T-helper 17 cell (primary cell): ENCODE measurements around the gene ANKS1A. TPM values are rescaled to one million over a fixed set of nuclear protein-coding genes. Genes with fewer than 3 reads are reported as not detected.

ENCODE experiments used
- ATAC-seq: fragments of 150-1000 bp; cut with Tn5 transposase; 2 replicates; pipeline ENCODE4 v1.10.0; 2021; ENCODE audit warnings: mild to moderate bottlenecking, moderate library complexity
- DNase-seq, 3 donors: peaks; one replicate each; pipeline versions ENCODE4 v3.0.0 to v3.0.0-alpha.2; 2020 to 2021
- H3K9me3 ChIP-seq: one replicate; pipeline ENCODE4 v1.7.0; 2013; ENCODE audit warnings: low read length, mild to moderate bottlenecking; ENCODE audit not compliant: control insufficient read depth, poor library complexity, severe bottlenecking
- H3K27ac Mint-ChIP-seq: one replicate; pipeline ENCODE4 v1.8.0; 2022; ENCODE audit warnings: mild to moderate bottlenecking, moderate library complexity, mixed read lengths
- H3K27me3 Mint-ChIP-seq: one replicate; pipeline ENCODE4 v1.8.0; 2022; ENCODE audit warnings: mixed read lengths
- H3K36me3 Mint-ChIP-seq: one replicate; pipeline ENCODE4 v1.8.0; 2022; ENCODE audit warnings: low read depth, mixed read lengths
- H3K4me1 Mint-ChIP-seq: one replicate; pipeline ENCODE4 v1.8.0; 2022; ENCODE audit warnings: mild to moderate bottlenecking, mixed read lengths
- H3K4me3 Mint-ChIP-seq: one replicate; pipeline ENCODE4 v1.8.0; 2022; ENCODE audit warnings: mild to moderate bottlenecking, moderate library complexity, mixed read lengths
- total RNA-seq, 4 donors: library from RNA in 2 of 4; stranded (reverse) in 2 of 4; gene quantifications; one replicate each; pipeline ENCODE4 v1.2.3 and lab custom pipeline; 2022 to 2026

The ANKS1A gene
- total RNA-seq, 2 donors from 2014 or later = 9.6 to 10.0 TPM

DNA sequence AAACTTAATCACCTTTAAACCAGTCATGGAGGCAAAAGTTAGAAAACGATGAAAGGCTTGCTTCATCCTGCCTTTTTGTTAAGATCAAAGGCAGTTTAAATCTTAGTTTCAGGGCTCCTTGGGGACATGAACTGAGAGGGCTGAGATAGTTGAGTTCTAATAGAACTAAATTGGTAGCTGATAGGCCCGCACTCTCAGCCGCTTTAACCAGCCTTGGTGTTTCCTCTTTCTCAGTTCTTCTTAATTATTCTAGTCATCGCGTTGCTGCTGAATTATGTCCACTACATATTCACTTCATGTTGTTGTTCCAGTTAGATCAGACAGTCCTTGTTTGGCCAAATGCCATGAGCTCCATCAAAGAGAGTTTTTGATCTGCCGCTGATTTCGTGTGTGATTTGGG, 72.5 kb downstream of the ANKS1A start:
- ATAC-seq (no peak), DNase-seq (no peak)
- H3K9me3 ChIP-seq = no peaks in the 10 kb centered on the region
- Mint-ChIP-seq H3K27me3 (no peaks in the 10 kb centered on the region), H3K4me3 (no peak overlapping the region), H3K36me3 (peaks cover 3% of the 10 kb centered on the region), H3K4me1 (peaks cover 9% of the 10 kb centered on the region), H3K27ac (no peak overlapping the region)

DNA sequence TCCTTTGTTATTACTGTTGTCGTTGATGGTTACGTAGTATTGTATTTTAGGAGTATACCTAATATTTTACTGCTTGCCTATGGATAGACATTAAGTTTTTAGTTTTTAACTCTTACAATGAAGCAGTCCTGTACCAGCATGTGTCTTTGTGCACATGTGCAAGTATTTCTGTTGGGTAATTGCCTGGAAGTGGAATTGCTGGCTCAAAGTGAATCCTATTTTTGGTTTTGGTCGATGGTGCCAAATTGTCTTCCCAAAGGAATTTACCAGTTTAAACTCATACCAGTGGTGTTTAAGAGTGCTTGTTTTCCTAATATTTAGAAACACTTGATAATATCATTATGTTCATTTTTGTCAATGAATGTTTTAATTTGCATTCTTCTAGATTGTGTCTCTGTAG, 75.5 kb downstream of the ANKS1A start:
- Mint-ChIP-seq H3K4me3 (no peak overlapping the region), H3K4me1 (peaks cover 5% of the 10 kb centered on the region), H3K27ac (no peak overlapping the region), H3K36me3 (peaks cover 5% of the 10 kb centered on the region), H3K27me3 (no peaks in the 10 kb centered on the region)
- DNase-seq = no peak
- no peak for ATAC-seq
- H3K9me3 ChIP-seq = no peaks in the 10 kb centered on the region

DNA sequence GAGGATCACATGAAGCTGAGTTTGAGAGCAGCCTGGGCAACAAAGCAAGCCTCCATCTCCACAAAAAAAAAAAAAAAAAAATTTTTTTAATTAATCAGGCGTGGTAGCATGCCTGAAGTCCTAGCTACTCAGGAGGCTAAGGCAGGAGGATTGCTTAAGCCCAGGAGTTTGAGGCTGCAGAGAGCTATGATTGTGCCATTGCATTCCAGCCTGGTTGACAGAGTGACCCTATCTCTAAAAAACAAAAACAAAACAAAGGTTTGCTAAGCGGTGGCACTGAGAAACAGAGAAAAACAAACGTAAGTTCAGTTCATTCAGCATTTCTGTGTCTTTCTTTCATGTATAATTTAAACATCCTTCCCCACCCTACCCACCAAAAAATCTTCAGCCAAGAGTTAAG, 78.4 kb downstream of the ANKS1A start:
- DNase-seq = no peak
- ATAC-seq = no peak

DNA sequence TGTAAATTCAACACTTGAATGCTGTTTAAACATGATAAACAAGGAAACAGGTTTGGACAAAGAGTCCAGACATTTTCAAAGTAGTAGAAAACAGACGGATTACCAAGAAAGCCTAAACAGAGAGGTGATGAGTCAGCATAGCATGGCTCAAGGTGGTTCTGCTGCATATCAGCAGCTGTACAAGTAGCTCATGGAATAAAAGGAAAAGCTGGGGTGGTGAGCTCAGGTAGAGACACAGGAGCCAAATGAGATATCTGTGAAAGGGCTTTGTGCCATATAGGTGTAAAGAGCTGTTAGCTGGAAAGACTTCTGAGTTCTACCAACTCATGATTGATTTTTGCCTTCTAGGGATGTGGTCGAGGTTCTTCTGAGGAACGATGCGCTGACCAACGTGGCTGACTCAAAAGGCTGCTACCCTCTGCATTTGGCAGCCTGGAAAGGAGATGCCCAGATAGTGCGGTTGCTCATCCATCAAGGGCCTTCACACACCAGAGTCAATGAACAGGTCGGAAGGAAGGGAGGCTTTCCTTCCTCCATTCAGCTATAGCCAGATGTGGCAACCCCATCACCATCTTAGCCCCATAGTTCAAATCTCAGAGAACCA, 80.7 kb downstream of the ANKS1A start:
- ATAC-seq (no peak), DNase-seq (no peak)
- Mint-ChIP-seq H3K27ac (no peak overlapping the region), H3K36me3 (peaks cover 8% of the 10 kb centered on the region), H3K4me1 (peaks cover 2% of the 10 kb centered on the region), H3K27me3 (no peaks in the 10 kb centered on the region), H3K4me3 (no peak overlapping the region)
- H3K9me3 ChIP-seq = no peaks in the 10 kb centered on the region

More for the DNA sequence above, 78.4 kb downstream of the ANKS1A start:
- Mint-ChIP-seq H3K27ac (no peak overlapping the region), H3K27me3 (no peaks in the 10 kb centered on the region), H3K4me3 (no peak overlapping the region), H3K4me1 (peaks cover 2% of the 10 kb centered on the region), H3K36me3 (peaks cover 11% of the 10 kb centered on the region)
- no peaks in the 10 kb centered on the region for H3K9me3 ChIP-seq

DNA sequence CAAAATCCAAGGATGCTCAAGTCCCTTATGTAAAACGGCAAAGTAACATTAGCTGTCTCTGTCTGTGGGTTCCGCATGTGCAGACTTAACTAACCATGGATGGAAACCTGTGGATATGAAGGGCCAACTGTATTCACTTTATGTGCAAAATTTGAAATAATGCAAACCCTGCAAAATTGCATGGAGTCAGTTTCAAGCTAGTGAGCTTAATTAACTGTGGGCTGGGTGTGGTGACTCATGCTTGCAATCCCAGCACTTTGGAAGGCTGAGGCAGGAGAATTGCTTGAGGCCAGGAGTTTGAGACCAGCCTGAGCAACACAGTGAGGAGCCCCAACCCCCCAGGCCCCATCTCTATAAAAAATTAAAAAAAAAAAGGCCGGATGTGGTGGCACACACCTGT, 81.4 kb downstream of the ANKS1A start:
- no peak for DNase-seq

DNA sequence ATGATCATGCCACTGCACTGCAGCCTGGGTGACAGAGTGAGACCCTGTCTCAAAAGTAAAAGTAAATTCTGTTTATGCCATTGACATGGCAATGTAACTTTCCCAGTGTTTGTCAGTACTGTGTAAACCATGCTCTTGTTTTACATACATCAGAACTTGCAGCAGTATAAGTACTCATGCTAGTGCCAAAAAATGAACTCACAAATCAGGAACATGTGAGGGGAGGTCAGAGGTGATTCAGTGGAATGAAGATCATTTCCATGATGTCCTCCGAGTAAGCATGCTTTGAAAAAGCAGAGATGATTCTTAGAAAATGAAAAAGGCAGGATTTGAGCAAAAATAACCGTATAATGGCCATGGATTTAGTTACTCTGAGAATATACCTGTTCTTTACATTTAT, 81.9 kb downstream of the ANKS1A start:
- Mint-ChIP-seq H3K27ac (no peak overlapping the region), H3K27me3 (no peaks in the 10 kb centered on the region), H3K4me1 (no peaks in the 10 kb centered on the region), H3K36me3 (peaks cover 8% of the 10 kb centered on the region), H3K4me3 (no peak overlapping the region)
- DNase-seq = no peak
- no peak for ATAC-seq
- H3K9me3 ChIP-seq = no peaks in the 10 kb centered on the region

More for the DNA sequence above, 81.4 kb downstream of the ANKS1A start:
- no peaks in the 10 kb centered on the region for H3K27me3 Mint-ChIP-seq
- H3K27ac Mint-ChIP-seq = no peak overlapping the region
- ATAC-seq = no peak
- H3K36me3 Mint-ChIP-seq = peaks cover 8% of the 10 kb centered on the region
- H3K9me3 ChIP-seq = no peaks in the 10 kb centered on the region
- no peak overlapping the region for H3K4me3 Mint-ChIP-seq
- no peaks in the 10 kb centered on the region for H3K4me1 Mint-ChIP-seq

DNA sequence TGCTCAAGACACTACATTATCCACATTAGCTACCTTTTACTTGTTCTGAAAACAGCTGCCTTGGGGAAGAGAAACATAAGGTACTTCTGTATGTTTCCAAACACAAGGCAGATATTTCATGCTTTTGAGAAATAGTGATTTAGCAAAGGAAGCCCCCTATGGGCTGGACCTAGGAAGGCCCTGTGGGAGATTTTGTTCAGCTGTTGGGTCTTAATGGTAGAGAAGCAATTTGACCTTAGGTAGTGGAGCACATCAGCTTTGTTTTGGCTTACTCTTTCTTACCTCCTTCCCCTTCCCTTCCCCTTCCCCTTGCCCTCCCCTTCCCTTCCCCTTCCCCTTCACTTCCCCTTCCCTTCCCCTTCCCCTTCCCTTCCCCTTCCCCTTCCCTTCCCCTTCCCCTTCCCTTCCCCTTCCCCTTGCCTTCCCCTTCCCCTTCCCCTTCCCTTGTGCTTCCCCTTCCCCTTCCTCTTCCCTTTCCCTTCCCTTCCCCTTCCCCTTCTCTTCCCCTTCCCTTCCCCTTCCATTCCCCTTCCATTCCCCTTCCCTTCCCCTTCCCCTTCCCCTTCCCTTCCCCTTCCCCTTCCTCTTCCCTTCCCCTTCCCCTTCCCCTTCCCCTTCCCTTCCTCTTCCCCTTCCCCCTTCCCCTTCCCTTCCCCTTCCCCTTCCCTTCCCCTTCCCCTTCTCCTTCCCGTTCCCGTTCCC, 84.6 kb downstream of the ANKS1A start:
- H3K27ac Mint-ChIP-seq = no peak overlapping the region
- H3K4me1 Mint-ChIP-seq = peaks cover 3% of the 10 kb centered on the region
- no peaks in the 10 kb centered on the region for H3K27me3 Mint-ChIP-seq
- no peaks in the 10 kb centered on the region for H3K9me3 ChIP-seq
- no peak for DNase-seq
- no peak for ATAC-seq
- no peak overlapping the region for H3K4me3 Mint-ChIP-seq
- H3K36me3 Mint-ChIP-seq = peaks cover 5% of the 10 kb centered on the region

DNA sequence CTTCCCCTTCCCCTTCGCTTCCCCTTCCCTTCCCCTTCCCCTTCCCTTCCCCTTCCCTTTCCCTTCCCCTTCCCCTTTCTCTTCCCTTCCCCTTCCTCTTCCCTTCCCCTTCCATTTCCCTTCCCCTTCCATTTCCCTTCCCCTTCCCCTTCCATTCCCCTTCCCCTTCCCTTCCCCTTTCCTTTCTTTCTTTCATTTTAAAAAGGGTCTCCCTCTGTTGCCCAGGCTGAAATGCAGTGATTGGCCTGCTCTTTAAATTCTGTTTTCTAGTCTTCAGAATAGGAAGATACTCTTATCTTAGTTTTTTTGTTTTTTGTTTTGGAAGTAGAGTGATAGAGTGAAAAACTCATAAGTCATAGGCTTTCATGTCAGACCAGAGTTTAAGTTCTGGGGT, 85.2 kb downstream of the ANKS1A start:
- DNase-seq (no peak), ATAC-seq (no peak)
- no peaks in the 10 kb centered on the region for H3K9me3 ChIP-seq
- H3K4me3 Mint-ChIP-seq = no peak overlapping the region
- H3K27ac Mint-ChIP-seq = no peak overlapping the region
- peaks cover 5% of the 10 kb centered on the region for H3K36me3 Mint-ChIP-seq
- peaks cover 3% of the 10 kb centered on the region for H3K4me1 Mint-ChIP-seq
- H3K27me3 Mint-ChIP-seq = no peaks in the 10 kb centered on the region

DNA sequence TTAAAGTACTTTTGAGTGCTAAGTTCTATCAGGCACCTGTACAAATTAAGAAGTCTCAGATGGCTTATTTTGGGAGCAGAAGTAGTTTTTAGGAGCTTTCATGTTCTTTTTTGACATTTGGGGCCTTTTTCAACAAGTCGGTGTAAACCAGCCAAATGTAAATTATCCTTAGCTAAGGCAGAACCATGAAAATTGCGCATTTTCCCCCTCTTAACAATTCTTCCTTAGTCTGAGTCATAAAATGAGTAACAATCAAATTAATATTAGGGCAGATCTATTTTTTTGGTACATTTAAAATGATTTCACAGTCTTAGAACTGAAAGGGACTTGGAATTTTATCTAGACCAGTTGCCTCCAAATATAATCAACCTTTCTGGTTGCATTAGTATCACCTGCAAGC, 87.2 kb downstream of the ANKS1A start:
- peaks cover 3% of the 10 kb centered on the region for H3K4me1 Mint-ChIP-seq
- H3K27me3 Mint-ChIP-seq = no peaks in the 10 kb centered on the region
- H3K4me3 Mint-ChIP-seq = no peak overlapping the region
- no peak for DNase-seq
- ATAC-seq = no peak
- H3K27ac Mint-ChIP-seq = no peak overlapping the region
- no peaks in the 10 kb centered on the region for H3K36me3 Mint-ChIP-seq
- no peaks in the 10 kb centered on the region for H3K9me3 ChIP-seq

DNA sequence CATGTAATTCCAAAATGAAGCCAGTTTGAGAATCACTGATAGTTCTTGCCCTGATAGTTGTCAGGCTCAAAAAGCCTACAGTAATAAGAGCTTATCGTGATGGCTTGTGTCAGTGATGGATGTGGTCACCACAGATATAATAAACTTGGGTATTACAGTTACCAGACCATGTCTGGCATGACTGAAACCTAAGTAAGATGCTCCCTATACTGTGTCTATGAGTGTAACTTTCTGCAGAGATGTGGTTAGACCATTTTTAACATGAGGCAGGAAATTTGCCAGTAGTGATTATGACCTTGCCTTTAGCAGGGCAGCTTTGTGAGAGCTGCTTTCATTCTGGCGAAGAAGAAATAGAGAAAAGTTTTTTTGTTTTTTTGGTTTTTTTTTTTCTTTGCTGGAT, 90.2 kb downstream of the ANKS1A start:
- no peaks in the 10 kb centered on the region for H3K36me3 Mint-ChIP-seq
- H3K4me3 Mint-ChIP-seq = no peak overlapping the region
- no peak overlapping the region for H3K27ac Mint-ChIP-seq
- no peaks in the 10 kb centered on the region for H3K9me3 ChIP-seq
- H3K4me1 Mint-ChIP-seq = peaks cover 4% of the 10 kb centered on the region
- DNase-seq (no peak), ATAC-seq (no peak)
- H3K27me3 Mint-ChIP-seq = no peaks in the 10 kb centered on the region

DNA sequence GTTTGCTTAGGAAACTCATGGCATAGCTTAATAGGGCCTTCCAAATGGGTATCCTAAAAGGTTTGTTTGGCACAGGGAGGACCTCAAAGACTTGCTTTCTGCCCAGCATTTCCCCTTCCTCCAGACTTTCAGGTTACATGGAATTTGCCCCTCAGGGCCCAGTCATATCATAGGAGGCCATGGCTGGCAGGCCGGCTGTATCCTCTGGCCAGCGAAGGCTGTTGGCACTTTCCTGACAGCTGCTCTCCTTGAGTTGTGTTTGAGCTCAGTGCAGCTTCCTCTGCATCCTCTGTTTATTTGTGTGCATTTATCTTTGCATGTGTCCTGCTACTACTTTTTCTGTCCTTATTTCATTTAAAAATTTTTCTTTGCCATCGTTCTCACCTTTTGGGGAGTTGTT, 90.9 kb downstream of the ANKS1A start:
- ATAC-seq = no peak
- Mint-ChIP-seq H3K27me3 (no peaks in the 10 kb centered on the region), H3K36me3 (no peaks in the 10 kb centered on the region), H3K4me1 (peaks cover 4% of the 10 kb centered on the region), H3K4me3 (no peak overlapping the region), H3K27ac (no peak overlapping the region)
- H3K9me3 ChIP-seq = no peaks in the 10 kb centered on the region
- no peak for DNase-seq

DNA sequence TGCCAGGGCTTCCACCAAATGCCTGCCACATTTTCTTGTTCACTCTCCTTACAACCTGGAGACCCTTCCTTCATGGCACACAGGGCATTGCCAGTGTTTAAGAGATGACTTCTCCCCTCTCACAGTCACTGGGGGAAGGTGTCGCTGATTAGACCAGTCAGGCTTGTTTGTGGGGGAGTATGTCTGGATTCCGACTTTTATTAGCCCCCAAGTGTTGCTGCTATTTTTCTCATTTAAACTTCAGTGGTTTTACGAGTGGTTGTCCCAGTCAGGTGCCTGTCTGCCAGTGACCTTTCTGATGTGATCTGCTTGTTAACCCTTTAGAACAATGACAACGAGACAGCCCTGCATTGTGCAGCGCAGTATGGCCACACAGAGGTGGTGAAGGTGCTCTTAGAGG, 92.3 kb downstream of the ANKS1A start:
- H3K4me3 Mint-ChIP-seq = no peak overlapping the region
- no peaks in the 10 kb centered on the region for H3K27me3 Mint-ChIP-seq
- no peak overlapping the region for H3K27ac Mint-ChIP-seq
- no peak for DNase-seq
- no peak for ATAC-seq
- H3K36me3 Mint-ChIP-seq = no peaks in the 10 kb centered on the region
- peaks cover 4% of the 10 kb centered on the region for H3K4me1 Mint-ChIP-seq
- H3K9me3 ChIP-seq = no peaks in the 10 kb centered on the region

DNA sequence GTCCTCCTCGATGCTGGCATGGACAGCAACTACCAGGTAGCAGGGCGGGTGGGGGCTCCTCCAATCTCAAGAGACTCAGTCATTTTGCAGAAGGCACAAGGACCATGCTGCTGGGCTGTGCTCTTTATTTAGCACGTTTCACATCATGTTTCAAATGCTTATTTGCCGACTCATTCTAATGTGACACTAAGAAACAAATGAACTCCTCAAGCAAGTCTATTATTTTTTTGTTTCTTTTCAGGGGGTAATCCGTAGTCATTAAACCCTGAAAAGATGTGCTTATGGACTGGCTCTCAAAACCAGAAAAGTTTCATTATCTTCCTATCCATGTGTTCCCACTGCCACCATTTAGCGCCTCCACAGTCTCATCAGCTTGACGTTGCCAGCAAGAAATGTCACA, 92.9 kb downstream of the ANKS1A start:
- H3K27ac Mint-ChIP-seq = no peak overlapping the region
- H3K4me1 Mint-ChIP-seq = peaks cover 6% of the 10 kb centered on the region
- H3K4me3 Mint-ChIP-seq = no peak overlapping the region
- DNase-seq = no peak
- no peaks in the 10 kb centered on the region for H3K27me3 Mint-ChIP-seq
- no peaks in the 10 kb centered on the region for H3K9me3 ChIP-seq
- ATAC-seq = no peak
- no peaks in the 10 kb centered on the region for H3K36me3 Mint-ChIP-seq

DNA sequence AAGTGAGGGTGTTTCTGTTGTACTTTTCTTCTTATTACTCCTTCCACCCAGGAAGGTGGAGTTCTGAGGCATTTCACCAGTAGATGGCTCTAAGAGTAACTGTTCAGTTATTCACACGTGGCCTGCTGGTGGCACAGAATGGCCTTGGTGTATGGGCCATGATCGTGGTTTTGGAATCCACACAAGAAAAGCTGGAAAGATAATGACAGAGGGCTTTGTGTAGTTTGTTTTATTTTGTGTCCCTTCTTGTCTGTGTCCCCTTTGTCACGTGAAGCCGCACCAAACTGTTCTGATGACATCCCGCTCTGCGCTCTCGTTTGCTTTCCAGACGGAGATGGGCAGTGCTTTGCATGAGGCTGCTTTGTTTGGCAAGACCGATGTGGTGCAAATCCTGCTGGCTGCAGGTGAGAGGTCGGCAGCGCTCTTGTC, 93.4 kb downstream of the ANKS1A start:
- Mint-ChIP-seq H3K4me1 (peaks cover 6% of the 10 kb centered on the region), H3K36me3 (no peaks in the 10 kb centered on the region), H3K27me3 (no peaks in the 10 kb centered on the region), H3K27ac (no peak overlapping the region), H3K4me3 (no peak overlapping the region)
- DNase-seq (no peak), ATAC-seq (no peak)
- H3K9me3 ChIP-seq = no peaks in the 10 kb centered on the region
